Body of pancreas (tissue), 4 donors: ENCODE measurements around the gene PHETA1. TPM values are rescaled to one million over a fixed set of nuclear protein-coding genes. Genes with fewer than 3 reads are reported as not detected.
"Not testable (repeated sequence)": the region's sequence is repeated elsewhere in the genome, so short reads cannot be mapped to it uniquely, and the experiment has no call there.

Experiments
- ATAC-seq: fragments of 150-250 bp; one replicate; pipeline ENCODE4 v1.9.1; 2016
- DNase-seq, 4 donors: peaks; one replicate each; pipeline ENCODE4 v3.0.0-alpha.2; 2019
- H3K27ac ChIP-seq, 4 donors: fragments of 200-600 bp; sonication (generic); 1 replicate in 3 of 4; 2 replicates in 1 of 4; pipeline versions ENCODE4 v1.5.1 to v1.6.1; 2016 to 2019; ENCODE audit warnings: mild to moderate bottlenecking in 1 of 4, mixed read lengths in 1 of 4, moderate library complexity in 1 of 4
- H3K27me3 ChIP-seq, 2 donors: fragments of 200-600 bp; sonication (generic); one replicate each; pipeline ENCODE4 v1.6.0; 2016; ENCODE audit warnings: mild to moderate bottlenecking in 1 of 2
- H3K36me3 ChIP-seq, 2 donors: fragments of 200-600 bp; sonication (generic); replicated peaks in 1 of 2; 2 replicates each; pipeline ENCODE4 v1.5.1; 2016; ENCODE audit warnings: low read depth in 2 of 2; ENCODE audit not compliant: insufficient read depth in 1 of 2
- H3K4me1 ChIP-seq: fragments of 200-600 bp; sonication (generic); one replicate; pipeline ENCODE4 v1.6.0; 2016
- H3K4me3 ChIP-seq, 2 donors: fragments of 200-600 bp; sonication (generic); 1 replicate in 1 of 2; 2 replicates in 1 of 2; pipeline ENCODE4 v1.5.1; 2016 to 2019
- H3K9me3 ChIP-seq, 3 donors: fragments of 200-600 bp; sonication (generic); 1 replicate in 2 of 3; 2 replicates in 1 of 3; pipeline ENCODE4 v1.5.1; 2016
- CTCF ChIP-seq, 7 experiments: fragments of 450-650 bp in 4 of 7; fragments of 200-600 bp in 3 of 7; sonication (generic) in 3 of 7; IDR thresholded peaks; one replicate each; pipeline ENCODE4 v1.5.1; 2016 to 2019; ENCODE audit warnings: antibody characterized with exemption in 7 of 7
- POLR2A ChIP-seq, 3 donors: fragments of 450-650 bp; IDR thresholded peaks; one replicate each; pipeline ENCODE4 v1.6.1; 2016; ENCODE audit warnings: antibody characterized with exemption in 3 of 3, mild to moderate bottlenecking in 2 of 3
- WGBS, 2 donors: methylation state at CpG; one replicate each; pipeline ENCODE4 v1.1.5; 2017; 5-methylcytosine and 5-hydroxymethylcytosine counted together
- intact Hi-C: fragments of 100-400 bp; cut with DNase I; formaldehyde crosslinking; loops from one replicate; pipeline ENCODE4 v1.15.1; 2023
- total RNA-seq, 2 donors: library from RNA; depleted of rRNA; stranded (reverse); fragments of >200 nt; gene quantifications; one replicate each; pipeline ENCODE4 v1.1.0, GENCODE V29; 2016

Gene PHETA1
- total RNA-seq, 2 donors from 2014 or later: 20.4 to 31.4 TPM

- WGBS, 2 donors: 54 to 63% methylated on average over 5 of the region's 5 CpGs
- no peak overlapping the region for H3K4me3 ChIP-seq
- intact Hi-C loops: no loop called here
- no peaks in the 10 kb centered on the region for H3K9me3 ChIP-seq
- DNase-seq (no peak), ATAC-seq (no peak)
- H3K27me3 ChIP-seq: no peaks in the 10 kb centered on the region
- no peak for TF ChIP-seq POLR2A (IDR thresholded peaks at IDR 0.05)
- no peak for TF ChIP-seq CTCF (IDR thresholded peaks at IDR 0.05)
- H3K36me3 ChIP-seq: no peaks in the 10 kb centered on the region
- no peaks in the 10 kb centered on the region for H3K4me1 ChIP-seq
- no peak overlapping the region for H3K27ac ChIP-seq
Observed at GRCh38 chr12:111384596-111384995, 15.7 kb upstream of the PHETA1 start.

GRCh38 chr12:111379942-111380554 is 11.2 kb upstream of the PHETA1 start:
- no peak overlapping the region for H3K4me3 ChIP-seq
- intact Hi-C loops: no loop called here
- no peak for TF ChIP-seq CTCF (IDR thresholded peaks at IDR 0.05)
- TF ChIP-seq POLR2A (IDR thresholded peaks at IDR 0.05): no peak
- no peaks in the 10 kb centered on the region for H3K9me3 ChIP-seq
- no peaks in the 10 kb centered on the region for H3K4me1 ChIP-seq
- no peaks in the 10 kb centered on the region for H3K36me3 ChIP-seq
- DNase-seq: no peak
- WGBS, 2 donors: 88 to 90% methylated on average over 6 of the region's 6 CpGs
- ATAC-seq: no peak
- no peaks in the 10 kb centered on the region for H3K27me3 ChIP-seq
- H3K27ac ChIP-seq: no peak overlapping the region

GRCh38 chr12:111377440-111377839 is 8.5 kb upstream of the PHETA1 start:
- Histone ChIP-seq H3K4me1 (no peaks in the 10 kb centered on the region), H3K27me3 (no peaks in the 10 kb centered on the region), H3K27ac (no peak overlapping the region), H3K9me3 (no peaks in the 10 kb centered on the region), H3K4me3 (no peak overlapping the region), H3K36me3 (no peaks in the 10 kb centered on the region)
- ATAC-seq (no peak), DNase-seq (no peak)
- intact Hi-C loops: no loop called here
- TF ChIP-seq CTCF (IDR thresholded peaks at IDR 0.05): no peak
- no peak for TF ChIP-seq POLR2A (IDR thresholded peaks at IDR 0.05)
- 93 to 98% methylated on average over 3 of the region's 3 CpGs for WGBS, 2 donors

- H3K4me3 ChIP-seq, ATAC-seq, H3K27ac ChIP-seq, intact Hi-C loops, H3K27me3 ChIP-seq, H3K36me3 ChIP-seq, DNase-seq, H3K9me3 ChIP-seq, H3K4me1 ChIP-seq: not testable (repeated sequence)
- WGBS, 2 donors: 84 to 85% methylated on average over 1 of the region's 1 CpG
Observed at GRCh38 chr12:111373231-111373630, 4.3 kb upstream of the PHETA1 start.

- Histone ChIP-seq H3K9me3 (no peaks in the 10 kb centered on the region), H3K27me3 (no peaks in the 10 kb centered on the region), H3K36me3 (no peaks in the 10 kb centered on the region), H3K27ac (peak overlapping the region in 1 of 4 donors; percentile 87), H3K4me3 (peak overlapping the region in 1 of 2 donors; percentile 62), H3K4me1 (peaks cover 45% of the 10 kb centered on the region)
- no peak for TF ChIP-seq POLR2A (IDR thresholded peaks at IDR 0.05)
- TF ChIP-seq CTCF (IDR thresholded peaks at IDR 0.05): no peak
- ATAC-seq (no peak), DNase-seq (no peak)
- 35 to 44% methylated on average over 13 of the region's 13 CpGs for WGBS, 2 donors
- intact Hi-C loops: no loop called here
Observed at GRCh38 chr12:111369496-111370220, 763 bp upstream of the PHETA1 start.
